NCI-H2171 treated with DMSO at 0.1 percent for 48 hours (cell line): ENCODE data around the gene ERMP1.
"Not testable (repeated sequence)": the region's sequence is repeated elsewhere in the genome, so short reads cannot be mapped to it uniquely, and the experiment has no call there.

ENCODE experiments used
- DNase-seq: peaks from one replicate; lab custom pipeline; 2025; lab: John Stamatoyannopoulos, UW

ERMP1 gene, protein sequence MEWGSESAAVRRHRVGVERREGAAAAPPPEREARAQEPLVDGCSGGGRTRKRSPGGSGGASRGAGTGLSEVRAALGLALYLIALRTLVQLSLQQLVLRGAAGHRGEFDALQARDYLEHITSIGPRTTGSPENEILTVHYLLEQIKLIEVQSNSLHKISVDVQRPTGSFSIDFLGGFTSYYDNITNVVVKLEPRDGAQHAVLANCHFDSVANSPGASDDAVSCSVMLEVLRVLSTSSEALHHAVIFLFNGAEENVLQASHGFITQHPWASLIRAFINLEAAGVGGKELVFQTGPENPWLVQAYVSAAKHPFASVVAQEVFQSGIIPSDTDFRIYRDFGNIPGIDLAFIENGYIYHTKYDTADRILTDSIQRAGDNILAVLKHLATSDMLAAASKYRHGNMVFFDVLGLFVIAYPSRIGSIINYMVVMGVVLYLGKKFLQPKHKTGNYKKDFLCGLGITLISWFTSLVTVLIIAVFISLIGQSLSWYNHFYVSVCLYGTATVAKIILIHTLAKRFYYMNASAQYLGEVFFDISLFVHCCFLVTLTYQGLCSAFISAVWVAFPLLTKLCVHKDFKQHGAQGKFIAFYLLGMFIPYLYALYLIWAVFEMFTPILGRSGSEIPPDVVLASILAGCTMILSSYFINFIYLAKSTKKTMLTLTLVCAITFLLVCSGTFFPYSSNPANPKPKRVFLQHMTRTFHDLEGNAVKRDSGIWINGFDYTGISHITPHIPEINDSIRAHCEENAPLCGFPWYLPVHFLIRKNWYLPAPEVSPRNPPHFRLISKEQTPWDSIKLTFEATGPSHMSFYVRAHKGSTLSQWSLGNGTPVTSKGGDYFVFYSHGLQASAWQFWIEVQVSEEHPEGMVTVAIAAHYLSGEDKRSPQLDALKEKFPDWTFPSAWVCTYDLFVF

DNA sequence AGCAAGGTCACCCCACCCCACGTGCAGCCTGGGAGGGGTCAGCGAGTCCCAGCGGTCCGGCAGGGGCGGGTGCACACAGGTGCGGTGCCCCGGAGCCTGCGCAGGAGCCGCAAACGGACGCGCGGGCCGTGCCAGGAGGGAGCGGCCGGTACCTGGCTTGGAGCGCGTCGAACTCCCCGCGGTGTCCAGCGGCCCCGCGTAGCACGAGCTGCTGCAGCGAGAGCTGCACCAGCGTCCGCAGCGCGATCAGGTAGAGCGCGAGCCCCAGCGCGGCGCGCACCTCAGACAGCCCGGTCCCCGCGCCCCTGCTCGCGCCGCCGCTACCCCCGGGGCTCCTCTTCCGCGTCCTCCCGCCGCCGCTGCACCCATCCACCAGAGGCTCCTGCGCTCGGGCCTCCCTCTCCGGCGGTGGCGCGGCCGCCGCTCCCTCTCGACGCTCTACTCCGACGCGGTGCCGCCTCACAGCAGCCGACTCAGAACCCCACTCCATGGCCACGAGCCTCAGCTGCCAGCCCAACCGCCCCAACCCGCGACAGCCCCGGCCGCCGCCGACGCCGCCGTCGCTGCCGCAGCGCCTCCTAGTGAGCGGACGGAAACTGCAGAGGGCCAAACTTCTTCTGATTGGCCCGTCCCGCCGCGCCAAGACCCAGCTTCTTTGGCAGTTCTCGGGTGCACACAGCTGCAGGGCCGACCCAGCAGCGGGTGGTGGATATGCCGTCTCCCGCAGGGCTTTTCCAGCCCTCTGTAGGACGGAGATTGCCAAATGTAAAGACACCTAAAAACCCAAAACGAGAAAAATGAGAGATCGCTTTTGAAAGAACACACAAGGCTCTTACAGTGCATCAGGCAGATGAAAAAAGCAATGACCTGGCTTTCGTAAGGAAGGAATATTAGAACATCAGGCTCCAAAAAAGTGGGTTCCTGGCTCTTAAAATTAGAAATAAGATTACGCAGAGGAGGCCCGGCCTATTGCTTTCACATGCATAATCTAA, at the start of gene ERMP1:
Gene ERMP1, minus strand, starts transcription at position 580 of the 992 bp plus-strand sequence. Its CDS starts 90 bp downstream, at position 490.
- DNase-seq = peak; percentile 91

DNA sequence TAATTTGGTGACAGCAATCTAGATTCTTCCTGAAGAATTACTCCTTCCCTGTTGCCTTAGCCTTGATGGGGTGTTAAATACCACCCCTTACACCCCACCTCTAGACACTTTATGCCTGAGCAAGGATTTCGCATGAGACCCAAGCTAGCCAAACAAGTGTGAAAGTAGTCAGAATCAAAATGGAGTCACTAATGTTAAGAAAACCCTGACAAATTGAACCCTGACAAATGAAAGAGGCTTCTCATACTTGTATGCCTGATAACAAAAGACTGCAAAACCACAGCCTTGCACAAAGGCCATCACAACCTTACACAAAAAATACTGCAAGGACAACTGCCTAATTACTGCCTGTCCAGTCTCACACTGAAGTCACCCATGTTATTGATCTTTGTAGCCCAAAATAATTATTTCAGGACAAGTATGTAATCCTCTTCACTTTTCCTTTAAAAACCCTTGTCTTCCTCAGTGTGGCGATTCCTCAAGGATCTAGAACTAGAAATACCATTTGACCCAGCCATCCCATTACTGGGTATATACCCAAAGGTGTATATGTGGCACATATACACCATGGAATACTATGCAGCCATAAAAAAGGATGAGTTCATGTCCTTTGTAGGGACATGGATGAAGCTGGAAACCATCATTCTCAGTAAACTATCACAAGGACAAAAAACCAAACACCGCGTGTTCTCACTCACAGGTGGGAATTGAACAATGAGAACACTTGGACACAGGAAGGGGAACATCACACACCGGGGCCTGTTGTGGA, 49.5 kb upstream of the ERMP1 start:
- not testable (repeated sequence) for DNase-seq

DNA sequence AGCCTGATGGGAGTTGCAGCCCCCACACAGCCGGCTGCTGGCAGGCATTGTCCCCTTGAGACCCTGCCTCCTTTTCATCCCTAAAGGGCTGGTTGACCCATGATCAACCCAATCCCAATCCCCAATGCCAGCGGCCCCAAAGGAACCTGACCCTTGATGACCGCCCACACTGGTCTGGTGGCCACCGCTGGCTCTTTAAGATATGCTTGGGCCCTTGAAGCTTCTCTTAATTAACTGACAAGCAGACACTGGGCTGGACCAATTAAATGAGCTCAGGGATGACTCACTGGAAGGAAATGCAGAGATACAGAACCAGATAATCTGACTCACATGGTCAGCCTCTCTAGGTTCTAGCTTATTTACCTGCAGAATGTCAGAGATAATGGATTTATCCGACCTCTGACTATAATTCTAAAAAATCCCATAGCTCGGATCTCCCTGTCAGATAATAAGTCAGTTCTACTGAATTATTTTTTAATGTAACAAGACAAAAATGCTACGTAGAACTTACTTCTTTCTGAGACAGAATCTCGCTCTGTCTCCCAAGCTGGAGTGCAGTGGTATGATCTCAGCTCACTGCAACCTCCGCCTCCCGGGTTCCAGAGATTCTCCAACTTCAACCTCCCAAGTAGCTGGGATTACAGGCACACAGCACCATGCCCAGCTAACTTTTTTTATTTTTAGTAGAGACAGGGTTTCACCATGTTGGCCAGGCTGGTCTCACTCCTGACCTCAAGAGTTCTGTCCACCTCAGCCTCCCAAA, 46.7 kb upstream of the ERMP1 start:
- DNase-seq = no peak

DNA sequence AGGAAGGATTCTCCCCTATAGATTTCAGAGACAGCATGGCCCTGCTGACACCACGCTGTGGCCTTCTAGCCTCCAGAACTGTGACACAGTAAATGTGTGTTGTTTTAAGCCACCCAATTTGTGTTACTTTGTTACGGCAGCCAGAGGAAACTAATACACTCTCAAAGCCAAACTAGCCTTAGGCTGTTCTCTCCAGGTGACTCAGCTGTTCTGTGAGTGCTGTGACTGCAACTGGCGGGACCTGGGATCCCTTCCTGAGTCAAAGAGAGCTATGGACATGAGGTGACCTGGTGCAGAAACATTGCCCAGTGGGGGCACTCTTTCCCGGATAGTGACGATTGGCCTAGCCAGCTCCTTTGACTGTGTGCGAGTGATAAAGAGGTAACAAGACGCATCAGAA, 43.8 kb upstream of the ERMP1 start:
- no peak for DNase-seq

DNA sequence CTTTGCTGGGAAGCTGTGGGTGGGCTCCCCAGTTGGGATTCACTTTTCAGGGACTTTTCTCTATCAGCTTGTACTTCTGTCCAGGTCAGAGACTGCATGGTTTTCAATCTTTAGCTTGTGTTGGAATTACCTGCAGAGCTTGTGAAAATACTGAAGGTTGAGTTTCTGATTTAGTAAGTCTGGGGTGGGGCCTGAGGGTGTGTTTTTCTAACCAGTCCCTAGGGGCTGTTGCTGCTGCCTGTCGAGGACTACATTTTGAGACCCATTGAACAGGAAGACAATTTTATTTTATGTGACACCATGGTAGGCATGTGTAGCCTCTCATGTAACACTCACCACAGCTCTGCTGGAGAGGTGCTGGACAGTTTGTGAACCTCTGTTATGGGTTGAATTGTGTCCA, 43.1 kb upstream of the ERMP1 start:
- no peak for DNase-seq

DNA sequence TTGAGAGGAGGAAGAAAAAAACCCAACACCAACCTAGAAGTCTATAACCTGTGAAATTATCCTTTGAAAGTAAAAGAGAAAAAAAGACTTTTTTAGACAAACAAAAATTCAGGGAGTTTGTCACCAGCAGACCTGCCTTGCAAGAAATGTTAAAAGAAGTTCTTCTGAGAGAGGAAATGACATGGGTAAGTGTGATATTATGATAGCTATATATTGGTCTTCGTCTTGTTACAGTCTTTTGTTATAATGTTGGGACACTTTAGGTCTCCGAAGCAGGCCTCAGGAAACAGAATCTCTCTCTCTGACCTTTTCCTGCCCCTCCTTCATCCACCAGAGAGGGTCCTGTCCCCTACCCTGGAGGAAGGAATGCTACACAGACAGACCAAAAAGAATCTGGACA, 41.1 kb upstream of the ERMP1 start:
- DNase-seq = no peak

DNA sequence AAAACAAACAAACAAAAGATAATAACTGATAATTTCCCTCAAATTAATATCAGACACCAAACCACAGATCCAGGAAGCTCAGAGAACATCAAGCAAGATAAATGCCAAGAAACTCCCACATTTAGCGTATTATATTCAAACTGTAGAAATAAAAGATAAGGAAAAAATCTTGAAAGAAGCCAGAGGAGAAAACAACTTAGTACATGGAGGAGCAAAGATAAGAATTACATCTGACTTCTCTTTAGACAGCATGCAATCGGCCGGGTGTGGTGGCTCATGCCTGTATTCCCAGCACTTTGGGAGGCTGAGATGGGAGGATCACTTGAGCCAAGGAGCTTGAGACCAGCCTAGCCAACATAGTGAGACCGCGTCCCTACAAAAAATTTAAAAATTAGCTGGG, 40.5 kb upstream of the ERMP1 start:
- DNase-seq = no peak

DNA sequence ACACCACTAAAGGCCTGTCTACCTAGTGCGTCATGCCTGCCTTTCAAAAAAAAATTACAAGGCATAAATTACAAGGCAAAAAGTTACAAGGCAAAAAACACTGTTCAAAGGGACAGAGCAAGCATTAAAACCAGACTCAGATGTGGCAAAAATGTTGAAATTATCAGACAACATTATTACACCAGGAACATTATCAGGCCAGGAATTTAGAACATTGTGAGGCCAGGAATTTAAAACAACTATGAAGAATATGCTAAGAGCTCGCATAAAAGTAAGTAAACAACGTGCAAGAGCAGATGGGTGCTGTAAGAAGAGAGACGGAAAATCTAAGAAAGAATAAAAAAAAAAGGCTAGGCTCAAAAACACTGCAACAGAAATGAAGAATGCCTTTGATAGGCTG, 39.6 kb upstream of the ERMP1 start:
- DNase-seq = no peak

DNA sequence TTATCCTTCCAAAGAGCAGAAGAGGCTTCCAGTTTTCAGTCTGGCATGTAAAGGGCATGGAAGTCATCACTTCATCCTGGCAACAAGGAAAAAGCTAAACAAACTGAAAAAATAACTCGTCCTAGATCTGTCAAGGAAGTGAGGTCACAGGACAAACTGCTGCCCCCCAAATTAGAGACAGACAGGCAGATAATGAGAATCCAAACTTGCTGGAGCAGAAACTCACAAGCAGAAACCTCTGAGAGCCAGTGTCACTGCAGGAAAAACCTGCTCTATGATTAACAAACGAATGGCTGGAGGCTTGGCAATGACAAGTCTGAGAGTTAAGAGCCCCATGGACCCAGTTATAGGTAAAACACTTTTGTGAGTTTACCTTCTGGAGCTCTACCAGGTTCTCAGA, 38.9 kb upstream of the ERMP1 start:
- DNase-seq = no peak

DNA sequence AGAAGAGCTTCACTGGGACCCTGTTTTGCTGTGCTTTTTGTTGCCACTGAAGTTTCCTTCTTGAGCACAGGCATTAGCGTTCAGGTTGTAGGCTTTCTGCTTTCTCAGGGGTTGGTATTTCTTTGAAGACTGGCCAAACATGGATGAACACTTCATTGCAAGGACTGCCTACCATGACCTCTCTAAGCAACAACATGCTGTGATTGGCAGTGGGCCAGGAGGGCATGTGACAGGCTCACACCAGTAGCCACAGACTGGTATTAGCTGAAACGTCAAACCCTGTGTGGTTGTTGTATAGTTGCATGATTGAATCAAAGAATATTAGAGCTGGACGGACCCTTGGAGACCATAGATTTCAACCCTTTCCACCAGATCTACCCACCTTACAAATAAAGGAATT, 37.8 kb upstream of the ERMP1 start:
- no peak for DNase-seq

DNA sequence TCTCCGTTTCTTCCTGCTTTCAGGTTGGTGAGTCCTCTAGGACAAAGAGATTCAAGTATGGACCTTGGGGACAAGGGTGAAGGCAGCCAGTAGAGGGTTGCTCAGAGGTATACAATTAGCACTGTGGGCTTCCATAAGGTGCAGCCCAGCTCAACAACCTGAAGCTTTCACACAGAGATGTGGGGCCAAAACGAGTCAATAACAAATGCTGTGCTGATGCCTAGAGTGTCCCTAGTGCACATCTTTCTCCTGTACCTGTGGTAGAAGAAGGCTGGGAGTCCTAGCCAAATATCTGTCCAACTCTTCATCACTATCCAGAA, 37.1 kb upstream of the ERMP1 start:
- DNase-seq = no peak

DNA sequence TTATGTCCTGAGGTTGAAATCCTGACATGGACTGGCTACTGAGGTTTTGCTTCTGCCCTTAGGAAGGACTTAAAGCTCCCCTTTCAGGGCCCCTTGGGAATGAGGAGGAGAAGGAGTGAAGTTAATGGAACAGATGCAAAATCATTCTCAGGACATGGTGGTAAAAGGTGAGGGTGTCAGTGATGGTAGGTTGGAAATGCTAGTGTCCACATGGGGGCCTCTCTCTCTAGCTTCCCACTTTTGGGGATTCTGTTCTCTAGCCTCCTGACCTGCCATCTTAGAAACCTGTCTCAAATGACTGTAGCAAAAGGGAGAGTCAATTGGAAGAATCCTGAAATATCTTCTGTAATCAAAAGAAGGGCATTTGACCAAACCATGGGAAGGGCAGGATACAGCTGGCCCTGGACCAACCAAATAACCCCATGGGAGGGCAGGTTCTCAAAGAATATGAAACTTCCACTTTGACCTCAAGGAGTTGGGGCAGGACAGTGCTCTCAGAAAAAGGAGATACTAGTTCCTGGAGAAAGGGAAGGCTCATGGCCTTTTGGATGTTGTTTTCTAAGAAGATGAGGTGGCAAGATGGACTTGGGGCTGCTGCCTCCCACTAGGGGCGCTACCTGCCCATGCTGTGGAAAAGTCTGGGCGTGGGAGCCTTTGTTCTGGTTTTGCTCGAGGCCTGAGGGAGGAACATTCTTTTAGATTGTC, 36.5 kb upstream of the ERMP1 start:
- DNase-seq = no peak

DNA sequence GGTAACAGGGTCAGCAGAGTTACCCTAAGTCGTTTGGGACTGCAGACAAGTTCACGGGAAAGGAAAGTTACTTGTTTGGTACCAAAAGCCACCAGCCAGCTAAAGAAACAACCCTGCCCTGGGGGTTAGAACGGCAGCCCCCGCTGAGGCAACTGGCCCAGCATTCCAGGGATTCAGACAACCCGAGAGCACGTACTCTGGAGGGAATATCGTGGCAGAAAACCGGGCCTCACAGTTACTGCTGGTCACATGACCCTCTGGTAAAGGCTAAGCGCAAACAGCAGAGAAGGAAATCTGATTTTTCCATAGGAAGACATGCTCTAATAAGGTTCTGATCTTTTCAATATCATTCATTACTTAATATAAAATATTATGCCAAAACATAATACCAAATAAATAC, 35.3 kb upstream of the ERMP1 start:
- no peak for DNase-seq

DNA sequence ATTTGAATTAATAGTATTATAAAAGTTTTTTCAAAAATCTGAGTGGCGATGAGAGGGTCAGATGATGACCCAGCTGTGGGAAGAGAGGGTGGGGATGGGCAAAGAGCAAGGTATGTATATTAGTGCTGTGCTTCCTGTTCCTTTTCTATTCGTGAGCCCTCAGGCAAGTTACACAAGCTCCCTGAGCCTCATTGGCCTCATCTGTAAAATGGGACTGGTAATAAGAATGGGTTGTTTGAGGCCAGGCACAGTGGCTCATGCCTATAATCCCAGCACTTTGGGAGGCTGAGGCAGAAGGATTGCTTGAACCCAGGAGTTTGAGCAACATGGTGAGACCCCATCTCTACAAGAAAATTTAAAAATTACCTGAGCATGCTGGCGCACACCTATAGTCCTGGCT, 33.8 kb upstream of the ERMP1 start:
- no peak for DNase-seq

DNA sequence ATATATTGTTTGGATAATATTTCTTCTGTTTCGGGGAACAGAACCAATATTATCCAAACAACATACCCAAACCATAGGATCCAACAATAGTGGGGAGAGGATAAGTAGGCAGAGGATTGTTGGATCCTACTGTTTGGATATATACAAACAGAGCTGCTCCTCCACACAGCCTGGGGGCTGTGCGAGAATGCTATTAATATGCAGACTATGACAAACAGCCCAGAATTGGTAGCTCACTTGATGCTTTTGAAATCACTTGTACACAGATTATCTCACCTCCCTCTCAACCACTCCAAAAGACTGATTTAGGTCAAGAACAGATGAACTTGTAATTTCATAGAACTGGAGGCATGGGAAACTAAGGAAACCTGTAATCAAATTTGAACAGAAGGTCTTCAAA, 33.4 kb upstream of the ERMP1 start:
- no peak for DNase-seq

DNA sequence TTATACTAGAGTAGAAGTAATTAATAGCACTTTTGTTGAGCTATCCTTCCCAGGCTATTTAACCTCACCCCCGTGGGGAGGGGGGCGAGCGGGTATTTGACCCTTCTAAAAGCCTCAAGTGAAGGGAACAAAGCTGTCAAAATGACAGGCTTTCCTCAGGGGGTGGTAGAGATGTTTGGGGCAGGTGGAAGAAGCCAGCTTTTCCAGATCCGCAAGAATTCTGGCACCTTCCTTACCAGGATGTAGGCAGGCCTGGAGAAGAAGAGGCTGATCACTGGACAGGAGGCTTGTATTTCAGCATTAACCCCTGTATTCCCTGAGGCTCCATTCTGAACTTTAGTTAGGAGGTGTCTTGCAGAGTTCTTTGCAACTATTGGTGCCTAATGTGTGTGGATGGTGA, 31.5 kb upstream of the ERMP1 start:
- no peak for DNase-seq

DNA sequence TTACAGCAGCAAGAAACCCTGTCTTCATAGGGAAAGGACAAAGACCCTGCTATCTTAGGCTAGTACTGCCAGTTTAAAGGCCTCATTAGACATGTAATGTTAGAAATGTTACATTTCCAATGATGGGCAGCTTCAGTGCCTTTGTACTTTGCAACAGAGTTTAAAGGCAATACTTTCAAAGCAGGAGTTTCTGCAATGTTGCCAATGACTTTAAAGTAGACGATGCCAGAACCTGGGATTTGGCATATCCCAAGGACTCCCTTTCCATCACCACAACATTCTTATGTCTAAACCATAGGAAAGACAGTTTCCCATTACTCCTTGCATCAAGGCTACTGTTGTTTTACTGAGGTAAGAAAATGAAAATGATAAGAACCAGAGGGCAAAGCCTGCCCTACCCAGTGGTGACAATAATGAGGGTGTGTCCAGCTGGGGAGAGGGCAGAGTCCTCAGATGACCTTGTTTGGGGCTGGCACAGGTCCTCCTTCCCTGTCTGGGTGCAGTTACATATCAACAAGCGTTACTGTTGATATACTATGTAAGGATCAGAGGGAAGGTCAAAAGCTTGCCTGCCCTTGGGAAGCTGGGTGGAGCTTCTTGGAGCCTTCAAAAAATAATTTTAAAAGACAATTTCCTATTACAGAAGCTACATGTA, 30.3 kb upstream of the ERMP1 start:
- DNase-seq = no peak

DNA sequence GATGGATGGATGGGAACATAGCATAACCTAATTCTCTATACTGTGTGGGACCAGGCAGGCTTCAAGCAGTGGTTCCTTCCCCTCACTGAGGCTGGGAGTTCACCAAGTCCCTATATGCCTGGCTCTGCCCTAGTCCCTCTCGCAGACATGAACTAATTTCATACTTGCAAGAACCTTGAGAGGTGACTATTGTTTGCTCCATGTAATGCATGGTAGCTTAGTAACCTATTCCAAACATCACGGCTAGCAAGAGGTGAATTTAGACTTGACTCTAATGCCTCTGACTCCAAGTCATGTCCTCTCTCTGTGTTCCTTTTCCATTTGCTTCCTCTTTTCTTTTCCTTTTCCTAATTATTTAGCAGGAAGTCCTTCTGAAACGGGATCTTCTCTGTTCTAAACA, 25.9 kb upstream of the ERMP1 start:
- DNase-seq = no peak

DNA sequence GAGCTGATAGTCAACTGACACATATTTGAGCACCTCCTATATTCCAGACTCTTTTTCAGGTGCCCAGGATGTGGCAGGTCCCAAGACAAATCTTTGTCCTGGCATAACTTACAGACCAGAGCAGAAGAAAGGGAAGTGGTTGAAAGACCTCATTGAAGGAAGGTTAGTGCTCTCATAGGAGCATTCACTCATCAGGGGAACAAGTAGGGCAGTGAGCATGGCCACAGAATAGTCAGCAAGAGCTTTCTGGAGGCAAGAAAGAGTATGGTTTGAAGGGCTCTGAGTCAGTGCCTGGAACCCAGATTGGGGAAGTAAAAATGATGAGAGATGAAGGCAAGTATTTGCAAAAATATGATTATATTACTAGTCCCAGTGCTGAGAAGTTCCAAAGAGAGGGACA, 25.0 kb upstream of the ERMP1 start:
- no peak for DNase-seq
